HG03159 (cell line): ENCODE data around the gene MGME1.

Source experiments
- ATAC-seq: cut with Tn5 transposase; IDR thresholded peaks from one replicate; pipeline ENCODE4 v1.9.1; 2021; ENCODE audit warnings: mild to moderate bottlenecking, moderate library complexity; ENCODE audit not compliant: unreplicated experiment

MGME1 gene

GRCh38 chr20:17940224-17940971 is 28.4 kb upstream of the MGME1 start:
- no peak for ATAC-seq

- no peak for ATAC-seq
Observed at GRCh38 chr20:17941087-17941825, 27.6 kb upstream of the MGME1 start.

GRCh38 chr20:17941826-17942196 is 27.0 kb upstream of the MGME1 start:
- no peak for ATAC-seq

DNA sequence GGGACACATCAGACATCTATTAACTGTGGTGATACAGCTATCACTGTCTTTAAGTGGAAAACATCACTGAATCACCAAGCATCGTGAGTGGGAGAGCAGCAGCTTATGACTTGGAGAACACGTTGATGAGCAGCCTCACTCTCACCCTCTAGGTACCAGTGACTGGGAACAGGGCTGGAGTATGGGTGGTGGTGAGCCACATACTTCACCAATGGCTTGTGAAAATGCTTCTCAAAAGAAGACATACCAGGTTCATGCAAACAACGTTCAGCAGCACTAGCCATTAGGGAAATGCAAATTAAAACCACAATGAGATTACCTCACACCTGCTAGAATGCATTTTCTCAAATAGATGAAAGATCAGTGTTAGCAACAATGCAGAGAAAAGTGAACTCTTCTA is 25.5 kb upstream of the MGME1 start:
- peak; percentile 54 for ATAC-seq

GRCh38 chr20:17944854-17945474 is 23.9 kb upstream of the MGME1 start:
- no peak for ATAC-seq

DNA sequence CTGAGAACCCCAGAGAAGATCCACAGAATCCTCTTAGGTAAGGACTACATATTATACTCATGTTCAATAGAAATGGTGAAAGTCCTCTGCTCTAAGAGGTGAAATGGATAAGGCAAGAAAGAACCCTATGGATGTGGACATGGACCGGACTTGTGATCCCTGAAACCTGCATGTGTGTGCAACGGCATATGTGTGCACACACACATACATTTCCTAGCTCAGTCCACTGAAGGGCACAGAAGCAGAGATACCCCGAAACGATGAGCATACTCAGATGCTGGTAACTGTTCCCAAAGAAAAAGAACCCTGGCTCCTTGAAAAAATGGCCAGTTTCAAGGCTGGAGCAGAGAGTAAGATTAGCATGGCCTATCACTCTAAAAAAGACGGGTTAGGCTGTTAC is 22.8 kb upstream of the MGME1 start:
- ATAC-seq: no peak

- ATAC-seq: no peak
Observed at GRCh38 chr20:17946572-17947473, 22.0 kb upstream of the MGME1 start.

GRCh38 chr20:17947474-17947815 is 21.4 kb upstream of the MGME1 start:
- ATAC-seq: no peak

- ATAC-seq: no peak
Observed at GRCh38 chr20:17948442-17948841, 20.4 kb upstream of the MGME1 start.

GRCh38 chr20:17949899-17950298 is 18.9 kb upstream of the MGME1 start:
- ATAC-seq: no peak

DNA sequence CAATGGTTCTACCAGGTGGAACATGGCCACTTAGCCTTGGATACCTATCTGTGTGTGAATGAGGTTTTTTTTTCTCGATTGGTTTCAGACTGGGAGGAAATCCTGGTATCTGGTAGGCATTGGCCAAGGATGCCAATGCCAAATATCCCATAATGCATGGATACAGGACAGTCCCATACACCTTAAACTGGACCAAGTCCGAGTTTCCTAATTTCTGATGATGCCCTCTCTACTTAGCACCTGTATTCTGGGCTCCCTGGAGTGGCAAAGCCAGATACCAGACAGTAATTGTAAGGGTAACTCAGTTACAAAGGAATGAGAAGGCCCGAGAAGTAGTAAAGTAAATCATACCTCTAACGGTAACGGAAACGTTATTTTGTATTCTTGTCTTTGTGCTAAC is 18.1 kb upstream of the MGME1 start:
- no peak for ATAC-seq

DNA sequence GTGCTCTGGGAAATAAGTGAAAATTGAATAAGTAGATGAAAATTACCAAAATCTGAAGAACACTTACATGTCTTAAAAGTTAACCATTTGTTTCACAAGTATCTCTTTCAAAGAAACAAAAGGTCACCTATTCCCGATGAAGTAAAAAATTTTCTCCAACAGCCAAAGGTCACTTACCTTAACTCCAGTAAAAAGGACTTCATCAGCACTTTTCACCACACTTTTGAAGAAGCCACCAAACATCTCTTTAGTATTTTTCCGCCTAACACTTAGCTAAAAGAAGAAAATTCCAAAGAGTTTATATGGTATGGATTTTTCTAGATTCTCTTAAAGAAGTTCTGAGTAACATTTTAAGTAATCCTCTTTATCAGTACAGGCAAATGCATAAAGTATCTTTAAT is 17.5 kb upstream of the MGME1 start:
- ATAC-seq: no peak

GRCh38 chr20:17952692-17953684 is 15.8 kb upstream of the MGME1 start:
- ATAC-seq: no peak

GRCh38 chr20:17953935-17954334 is 14.9 kb upstream of the MGME1 start:
- ATAC-seq: no peak

DNA sequence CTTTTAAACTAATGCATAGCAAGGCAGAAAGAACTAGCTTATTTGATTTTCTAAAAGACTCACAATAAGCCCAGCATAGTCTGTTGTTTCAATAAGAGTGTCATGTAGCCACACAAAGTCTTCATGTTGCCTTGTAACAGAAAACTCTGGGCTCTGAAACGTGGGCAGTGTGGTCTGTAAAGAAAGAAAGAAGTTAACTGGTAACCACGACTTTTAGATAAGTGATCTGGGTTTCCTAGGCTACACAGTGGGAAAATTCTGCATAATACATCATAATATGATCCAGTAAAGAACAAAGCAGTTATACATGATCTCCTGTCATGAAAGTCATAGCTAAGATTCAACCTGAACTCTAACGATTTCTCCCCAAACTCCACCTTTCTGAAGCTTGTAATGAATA is 13.5 kb upstream of the MGME1 start:
- ATAC-seq: no peak

GRCh38 chr20:17956099-17956685 is 12.6 kb upstream of the MGME1 start:
- no peak for ATAC-seq

DNA sequence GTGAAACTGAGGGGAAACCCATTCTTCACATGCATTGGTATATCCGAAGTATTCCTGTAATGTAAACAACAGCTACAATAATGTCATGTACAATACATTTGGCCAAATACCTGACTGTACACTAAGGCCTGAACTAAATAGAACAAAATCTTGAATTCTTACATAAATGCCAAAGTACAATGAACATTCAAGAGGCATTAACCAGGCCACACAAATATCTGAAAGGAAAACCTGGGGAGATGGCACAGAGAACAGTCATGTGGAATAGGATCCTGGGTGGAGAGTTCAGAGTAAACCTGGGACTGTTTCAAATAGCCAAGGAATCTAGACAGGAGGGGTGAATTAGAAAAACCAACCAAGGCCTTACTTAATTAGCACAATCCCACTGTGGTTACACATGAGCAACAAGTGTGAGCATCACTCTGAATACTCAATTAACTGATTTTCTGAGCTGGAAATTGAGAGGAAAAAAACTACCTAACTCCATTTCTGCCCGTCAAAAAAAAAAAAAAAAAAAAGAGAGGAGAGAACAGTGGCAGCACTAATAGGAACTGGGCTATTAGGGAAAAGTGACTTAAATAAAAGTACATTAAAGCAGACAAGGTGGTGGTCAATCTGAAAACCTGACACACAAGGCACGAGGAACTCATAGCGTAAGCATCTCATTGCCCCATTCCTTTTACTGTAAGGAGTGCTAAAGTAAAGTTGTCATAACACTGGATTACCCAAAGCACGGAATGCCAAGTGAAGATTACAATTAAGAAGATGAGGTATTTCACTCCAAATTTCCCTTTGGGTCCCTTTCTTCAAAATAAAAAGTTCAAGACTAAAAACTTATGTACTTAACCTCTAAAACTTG is 11.1 kb upstream of the MGME1 start:
- no peak for ATAC-seq

DNA sequence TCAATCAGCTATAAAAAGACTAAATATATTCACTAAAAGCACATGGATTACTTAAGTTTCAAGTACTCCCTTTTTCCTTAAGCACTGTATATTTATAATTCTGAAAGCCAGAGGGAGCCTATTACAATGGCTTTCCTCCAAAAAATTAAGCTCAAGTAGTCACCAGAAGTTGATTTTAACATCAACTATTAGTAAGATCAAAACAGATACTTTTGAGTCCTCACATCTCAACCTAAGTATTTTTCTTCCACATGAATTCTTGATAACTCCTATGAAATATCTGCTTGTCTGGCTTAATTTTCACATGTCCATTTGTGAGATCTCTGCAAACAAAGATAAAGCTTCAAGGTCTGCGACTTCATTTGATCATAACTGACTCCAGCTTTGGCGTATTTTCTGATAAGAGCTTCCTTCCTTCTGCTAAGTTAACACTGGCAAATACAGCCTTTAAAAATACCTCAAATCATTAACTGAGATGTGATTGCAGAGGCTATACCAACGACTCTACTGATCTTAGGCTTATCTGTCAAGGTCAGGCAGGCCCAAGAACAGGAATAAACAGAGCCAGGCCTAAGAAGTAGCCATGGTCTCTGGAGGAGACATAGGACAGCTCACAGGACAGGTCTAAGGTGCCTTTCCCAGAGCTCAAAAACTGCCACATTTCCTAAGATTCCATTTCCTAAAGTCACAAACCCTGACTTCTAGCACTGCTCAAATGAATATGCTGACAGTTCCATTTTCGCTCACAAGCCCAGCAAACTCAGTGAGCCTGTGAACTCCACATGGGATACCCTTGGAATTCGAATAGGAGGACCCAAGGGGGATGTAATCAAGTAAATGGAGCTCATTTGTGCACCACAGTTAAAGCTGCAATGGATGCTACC is 10.2 kb upstream of the MGME1 start:
- no peak for ATAC-seq
